NT2/D1 (cell line): ENCODE results near the gene ZNF496.
"Not testable (repeated sequence)": the region's sequence is repeated elsewhere in the genome, so short reads cannot be mapped to it uniquely, and the experiment has no call there.

ENCODE experiments used
- SUZ12 ChIP-seq: IDR thresholded peaks from 2 replicates; pipeline ENCODE4 v1.6.1; 2011; ENCODE audit not compliant: insufficient read length, insufficient read depth; ENCODE audit errors: extremely low read depth
- YY1 ChIP-seq: IDR thresholded peaks from 2 replicates; pipeline ENCODE4 v1.6.1; 2011; ENCODE audit not compliant: insufficient read length, insufficient read depth
- ZNF274 ChIP-seq: IDR thresholded peaks from 2 replicates; pipeline ENCODE4 v1.6.1; 2011; ENCODE audit warnings: mild to moderate bottlenecking, low read depth, low read length

DNA sequence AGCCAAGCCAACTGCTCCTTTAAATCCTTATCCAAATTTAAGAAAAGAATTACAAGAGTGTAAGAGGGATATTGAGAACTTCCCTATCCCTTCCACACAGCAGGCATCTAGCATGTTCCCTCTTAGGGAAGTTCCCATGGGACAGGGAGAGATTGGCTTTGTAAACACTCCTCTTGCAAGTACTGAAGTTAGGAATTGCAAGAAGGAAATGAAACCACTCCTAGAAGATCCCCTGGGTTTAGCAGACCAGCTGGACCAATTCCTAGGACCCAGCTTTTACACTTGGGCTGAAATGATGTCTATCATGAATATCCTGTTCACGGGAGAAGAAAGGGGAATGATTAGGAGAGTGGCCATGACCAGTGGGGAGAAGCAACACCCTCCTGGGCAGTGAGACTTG, 23.5 kb upstream of the ZNF496 start:
- TF ChIP-seq YY1, ZNF274, SUZ12: not testable (repeated sequence)
